Measurements from ENCODE around the gene HENMT1.
A peak's percentile ranks its signal among the peaks of the same experiment; 100 is the strongest.
"Not testable (repeated sequence)": the region's sequence is repeated elsewhere in the genome, so short reads cannot be mapped to it uniquely, and the experiment has no call there.

Gene HENMT1

GRCh38 chr1:108644984-108645383 lies 15.9 kb downstream of the HENMT1 start:
- in situ Hi-C loops (cut with MboI; ENCODE audit: low pct_unique_long_range_greater_than_20kb, low sequenced_read_pairs, unreplicated experiment): no loop called here
- no peak for TF ChIP-seq CTCF (IDR thresholded peaks at IDR 0.05; ENCODE audit: extremely low read depth, insufficient read depth, missing control alignments)
- DNase-seq (ENCODE audit: low spot score): no peak

- in situ Hi-C loops (cut with MboI; ENCODE audit: low pct_unique_long_range_greater_than_20kb, low sequenced_read_pairs, unreplicated experiment): no loop called here
- DNase-seq (ENCODE audit: low spot score): peak; percentile 74
Measured at GRCh38 chr1:108643492-108644335, 17.2 kb downstream of the HENMT1 start.

GRCh38 chr1:108640863-108641262 lies 20.0 kb downstream of the HENMT1 start:
- in situ Hi-C loops (cut with MboI; ENCODE audit: low pct_unique_long_range_greater_than_20kb, low sequenced_read_pairs, unreplicated experiment); DNase-seq (ENCODE audit: low spot score): not testable (repeated sequence)

More at GRCh38 chr1:108643492-108644335, 17.2 kb downstream of the HENMT1 start:
- TF ChIP-seq CTCF (IDR thresholded peaks at IDR 0.05; ENCODE audit: extremely low read depth, insufficient read depth, missing control alignments): peak; percentile 62

- in situ Hi-C loops (cut with MboI; ENCODE audit: low pct_unique_long_range_greater_than_20kb, low sequenced_read_pairs, unreplicated experiment): no loop called here
- TF ChIP-seq CTCF (IDR thresholded peaks at IDR 0.05; ENCODE audit: extremely low read depth, insufficient read depth, missing control alignments): no peak
- DNase-seq (ENCODE audit: low spot score): no peak
Measured at GRCh38 chr1:108639899-108640560, 20.9 kb downstream of the HENMT1 start.

GRCh38 chr1:108636876-108637275 lies 24.0 kb downstream of the HENMT1 start:
- in situ Hi-C loops (cut with MboI; ENCODE audit: low pct_unique_long_range_greater_than_20kb, low sequenced_read_pairs, unreplicated experiment): no loop called here
- no peak for DNase-seq (ENCODE audit: low spot score)
- TF ChIP-seq CTCF (IDR thresholded peaks at IDR 0.05; ENCODE audit: extremely low read depth, insufficient read depth, missing control alignments): no peak

- no peak for TF ChIP-seq CTCF (IDR thresholded peaks at IDR 0.05; ENCODE audit: extremely low read depth, insufficient read depth, missing control alignments)
- no peak for DNase-seq (ENCODE audit: low spot score)
- in situ Hi-C loops (cut with MboI; ENCODE audit: low pct_unique_long_range_greater_than_20kb, low sequenced_read_pairs, unreplicated experiment): no loop called here
Measured at GRCh38 chr1:108634521-108634920, 26.4 kb downstream of the HENMT1 start.

- no peak for DNase-seq (ENCODE audit: low spot score)
- in situ Hi-C loops (cut with MboI; ENCODE audit: low pct_unique_long_range_greater_than_20kb, low sequenced_read_pairs, unreplicated experiment): no loop called here
- TF ChIP-seq CTCF (IDR thresholded peaks at IDR 0.05; ENCODE audit: extremely low read depth, insufficient read depth, missing control alignments): no peak
Measured at GRCh38 chr1:108628665-108629064, 32.2 kb downstream of the HENMT1 start.
